ENCODE measurements around the gene KRCC1.
A peak's percentile ranks its signal among the peaks of the same experiment; 100 is the strongest.

KRCC1 gene

DNA sequence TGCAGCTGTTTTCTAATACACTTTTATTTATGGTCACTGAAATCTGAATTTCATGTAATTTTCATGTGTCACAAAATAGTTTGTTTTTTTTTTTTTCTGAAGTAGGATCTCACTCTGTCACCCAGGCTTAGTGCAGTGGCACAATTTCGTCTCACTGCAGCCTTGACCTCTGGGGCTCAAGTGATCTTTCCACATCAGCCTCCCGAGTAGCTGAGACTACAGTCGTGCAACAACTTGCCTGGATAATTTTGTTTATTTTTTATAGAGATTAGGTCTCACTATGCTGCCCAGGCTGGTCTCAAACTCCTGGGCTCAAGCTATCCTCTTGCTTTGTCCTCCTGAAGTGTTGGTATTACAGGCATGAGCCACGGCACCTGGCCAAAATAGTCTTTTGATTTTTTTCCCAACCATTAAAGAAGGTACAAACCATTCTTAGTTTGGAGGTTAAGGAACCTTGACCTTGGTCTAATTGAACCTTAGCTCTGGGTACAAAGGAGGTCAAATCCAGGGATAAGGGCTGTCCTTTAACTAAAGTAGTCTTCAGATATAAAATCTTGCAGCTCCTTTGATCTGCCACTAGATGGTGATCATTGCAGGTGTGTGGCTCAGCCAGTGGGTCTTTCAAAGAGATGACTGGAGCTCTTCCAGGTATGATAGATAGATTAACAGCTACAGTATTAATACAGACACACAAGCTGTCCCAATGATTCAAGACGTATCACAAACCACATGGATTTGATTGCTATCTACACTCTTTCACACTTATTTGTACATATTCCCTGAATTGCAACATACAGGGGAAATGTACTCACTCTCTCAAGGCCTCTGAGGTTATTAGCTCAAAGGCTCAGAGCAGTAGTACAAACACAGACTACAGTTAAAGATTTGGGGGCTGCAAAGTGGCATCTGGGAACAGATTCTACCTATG lies 4.7 kb upstream of the KRCC1 start:
- TF ChIP-seq EZH2phosphoT487 (IDR thresholded peaks at IDR 0.05; ENCODE audit: borderline replicate concordance) = no peak
- TF ChIP-seq CTCF (conservative IDR thresholded peaks at IDR 0.05; ENCODE audit: low read length) = peak; percentile 80
- no peaks in the 10 kb centered on the region for H3K9me3 ChIP-seq (ENCODE audit: insufficient read depth, low read depth, low read length)
- H4K20me1 ChIP-seq (ENCODE audit: insufficient read depth, low read length, poor library complexity, severe bottlenecking) = no peaks in the 10 kb centered on the region
- H3K9ac ChIP-seq (ENCODE audit: low read depth, low read length, poor library complexity, severe bottlenecking) = no peak overlapping the region
- no peak overlapping the region for H3K4me2 ChIP-seq (ENCODE audit: low read depth, low read length, poor library complexity, severe bottlenecking)
- H3K36me3 ChIP-seq (ENCODE audit: insufficient read depth, low read length) = no peaks in the 10 kb centered on the region
- H3K4me1 ChIP-seq (ENCODE audit: insufficient read depth, low read length, poor library complexity, severe bottlenecking) = peaks cover 6% of the 10 kb centered on the region
- no peak overlapping the region for H3K4me3 ChIP-seq (ENCODE audit: low read length, poor library complexity, severe bottlenecking)
- H3K27me3 ChIP-seq (ENCODE audit: insufficient read depth, low read length, poor library complexity, severe bottlenecking) = peaks cover 2% of the 10 kb centered on the region
- peak overlapping the region; percentile 29; the same call in 1 of the 2 replicates for H2AFZ ChIP-seq (ENCODE audit: low read length)
- H3K9me2 ChIP-seq (replicated peaks; ENCODE audit: low read depth, low read length) = no peaks in the 10 kb centered on the region
- no peaks in the 10 kb centered on the region for H3F3A ChIP-seq (ENCODE audit: low read depth)
- peaks cover 6% of the 10 kb centered on the region for H3K79me2 ChIP-seq (ENCODE audit: insufficient read depth, low read length)

DNA sequence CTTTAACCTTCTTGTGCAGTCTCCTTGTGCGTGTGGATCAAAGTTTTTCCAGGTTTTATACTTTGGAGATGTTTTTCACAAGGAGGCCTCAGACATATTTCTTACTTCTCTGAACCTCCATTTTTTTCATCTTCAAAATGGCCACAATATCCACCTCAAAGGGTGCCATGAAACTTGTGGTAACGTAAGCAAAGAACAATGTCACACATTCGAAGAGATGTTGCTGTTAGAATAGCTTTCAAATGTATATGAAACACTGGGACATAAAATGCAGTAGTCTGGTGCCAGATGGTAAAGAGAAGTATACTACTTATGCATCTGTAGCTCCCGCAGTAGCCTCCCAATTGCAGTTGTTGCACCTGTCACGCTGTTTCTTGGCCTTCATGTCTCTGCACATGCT lies 2.6 kb upstream of the KRCC1 start:
- H3K9me3 ChIP-seq (ENCODE audit: insufficient read depth, low read depth, low read length) = no peaks in the 10 kb centered on the region
- no peaks in the 10 kb centered on the region for H3F3A ChIP-seq (ENCODE audit: low read depth)
- peaks cover 6% of the 10 kb centered on the region for H3K27me3 ChIP-seq (ENCODE audit: insufficient read depth, low read length, poor library complexity, severe bottlenecking)
- TF ChIP-seq EZH2phosphoT487 (IDR thresholded peaks at IDR 0.05; ENCODE audit: borderline replicate concordance) (no peak), CTCF (conservative IDR thresholded peaks at IDR 0.05; ENCODE audit: low read length) (no peak)
- peaks cover 27% of the 10 kb centered on the region for H3K79me2 ChIP-seq (ENCODE audit: insufficient read depth, low read length)
- peaks cover 19% of the 10 kb centered on the region for H3K4me1 ChIP-seq (ENCODE audit: insufficient read depth, low read length, poor library complexity, severe bottlenecking)
- no peak overlapping the region for H3K9ac ChIP-seq (ENCODE audit: low read depth, low read length, poor library complexity, severe bottlenecking)
- no peaks in the 10 kb centered on the region for H3K9me2 ChIP-seq (replicated peaks; ENCODE audit: low read depth, low read length)
- H3K36me3 ChIP-seq (ENCODE audit: insufficient read depth, low read length) = no peaks in the 10 kb centered on the region
- peaks cover 20% of the 10 kb centered on the region for H4K20me1 ChIP-seq (ENCODE audit: insufficient read depth, low read length, poor library complexity, severe bottlenecking)
- no peak overlapping the region for H3K4me2 ChIP-seq (ENCODE audit: low read depth, low read length, poor library complexity, severe bottlenecking)
- peak overlapping the region; percentile 28; the same call in 1 of the 2 replicates for H2AFZ ChIP-seq (ENCODE audit: low read length)
- H3K4me3 ChIP-seq (ENCODE audit: low read length, poor library complexity, severe bottlenecking) = no peak overlapping the region

- peaks cover 27% of the 10 kb centered on the region for H3K4me1 ChIP-seq (ENCODE audit: insufficient read depth, low read length, poor library complexity, severe bottlenecking)
- no peak overlapping the region; the same call in 1 of the 2 replicates for H2AFZ ChIP-seq (ENCODE audit: low read length)
- no peak overlapping the region for H3K4me2 ChIP-seq (ENCODE audit: low read depth, low read length, poor library complexity, severe bottlenecking)
Observed at GRCh38 chr2:88057437-88057844, 1.9 kb upstream of the KRCC1 start.

More at GRCh38 chr2:88057437-88057844, 1.9 kb upstream of the KRCC1 start:
- TF ChIP-seq EZH2phosphoT487 (IDR thresholded peaks at IDR 0.05; ENCODE audit: borderline replicate concordance) = no peak
- Histone ChIP-seq H3F3A (ENCODE audit: low read depth) (no peaks in the 10 kb centered on the region), H3K27me3 (ENCODE audit: insufficient read depth, low read length, poor library complexity, severe bottlenecking) (peaks cover 6% of the 10 kb centered on the region), H3K79me2 (ENCODE audit: insufficient read depth, low read length) (peaks cover 32% of the 10 kb centered on the region), H3K36me3 (ENCODE audit: insufficient read depth, low read length) (no peaks in the 10 kb centered on the region), H4K20me1 (ENCODE audit: insufficient read depth, low read length, poor library complexity, severe bottlenecking) (peaks cover 27% of the 10 kb centered on the region), H3K4me3 (ENCODE audit: low read length, poor library complexity, severe bottlenecking) (no peak overlapping the region), H3K9me3 (ENCODE audit: insufficient read depth, low read depth, low read length) (no peaks in the 10 kb centered on the region), H3K9ac (ENCODE audit: low read depth, low read length, poor library complexity, severe bottlenecking) (no peak overlapping the region), H3K9me2 (replicated peaks; ENCODE audit: low read depth, low read length) (no peaks in the 10 kb centered on the region)
